Omental fat pad (tissue), 4 donors: Measurements from ENCODE around the gene MANSC1. TPM values are rescaled to one million over a fixed set of nuclear protein-coding genes. Genes with fewer than 3 reads are reported as not detected.

ENCODE experiments used
- ATAC-seq: fragments of 150-250 bp; one replicate; pipeline ENCODE4 v1.9.1; 2016; ENCODE audit warnings: mild to moderate bottlenecking, moderate library complexity; ENCODE audit not compliant: low FRiP score
- DNase-seq: peaks from one replicate; pipeline ENCODE4 v3.0.0-alpha.2; 2019; ENCODE audit warnings: low spot score
- CTCF ChIP-seq, 3 donors: fragments of 450-650 bp; IDR thresholded peaks; one replicate each; pipeline ENCODE4 v1.5.1; 2016 to 2017; ENCODE audit warnings: antibody characterized with exemption in 3 of 3, mild to moderate bottlenecking in 3 of 3, moderate library complexity in 2 of 3
- total RNA-seq, 4 donors: library from RNA; depleted of rRNA; stranded (reverse); fragments of >200 nt; gene quantifications; one replicate each; pipeline ENCODE4 v1.1.0, GENCODE V29; 2016

MANSC1 gene
- total RNA-seq, 4 donors from 2014 or later: 12.2 to 20.1 (median 14.5) TPM

DNA sequence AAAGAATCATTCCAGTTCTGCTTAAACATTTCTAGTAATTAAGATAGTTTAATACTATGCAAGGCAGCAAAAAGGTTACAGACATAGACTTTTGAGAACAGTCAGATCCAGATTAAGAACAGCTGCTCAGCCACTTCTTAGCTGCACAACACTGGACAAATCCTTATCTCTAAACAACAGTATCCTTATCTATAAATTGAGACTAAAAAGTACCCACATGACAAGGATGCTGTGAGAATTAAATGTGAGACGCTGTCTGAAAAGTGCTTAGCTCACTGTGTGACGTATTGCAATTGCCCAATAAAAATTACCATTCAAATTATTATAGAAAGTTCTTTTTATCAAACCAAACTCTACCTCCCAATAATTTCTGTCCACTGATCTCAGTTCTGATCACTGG, 42.4 kb upstream of the MANSC1 start:
- DNase-seq (no peak), ATAC-seq (no peak)
- no peak for TF ChIP-seq CTCF (IDR thresholded peaks at IDR 0.05)

- DNase-seq (no peak), ATAC-seq (peak; percentile 44)
- TF ChIP-seq CTCF (IDR thresholded peaks at IDR 0.05): no peak
Observed at GRCh38 chr12:12387501-12387900, 37.5 kb upstream of the MANSC1 start.

- ATAC-seq (no peak), DNase-seq (no peak)
- TF ChIP-seq CTCF (IDR thresholded peaks at IDR 0.05): no peak
Observed at GRCh38 chr12:12384571-12385340, 34.7 kb upstream of the MANSC1 start.

DNA sequence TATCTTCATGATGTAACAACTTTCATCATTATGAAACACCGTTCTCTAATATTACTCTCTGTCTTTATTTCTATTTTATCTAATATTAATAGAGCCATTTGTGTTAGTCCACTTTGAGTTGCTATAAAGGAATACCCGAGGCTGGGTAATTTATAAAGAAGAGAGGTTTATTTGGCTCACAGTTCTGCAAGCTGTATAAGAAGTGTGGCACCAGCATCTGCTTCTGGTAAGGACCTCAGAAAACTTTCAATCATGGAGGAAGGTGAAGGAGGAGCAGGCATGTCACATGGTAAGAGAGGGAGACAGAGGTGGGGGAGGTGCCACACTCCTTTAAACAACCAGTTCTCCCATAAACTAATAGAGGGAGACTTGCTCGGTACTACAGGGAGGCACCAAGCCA, 31.9 kb upstream of the MANSC1 start:
- no peak for DNase-seq
- ATAC-seq: no peak
- TF ChIP-seq CTCF (IDR thresholded peaks at IDR 0.05): no peak

DNA sequence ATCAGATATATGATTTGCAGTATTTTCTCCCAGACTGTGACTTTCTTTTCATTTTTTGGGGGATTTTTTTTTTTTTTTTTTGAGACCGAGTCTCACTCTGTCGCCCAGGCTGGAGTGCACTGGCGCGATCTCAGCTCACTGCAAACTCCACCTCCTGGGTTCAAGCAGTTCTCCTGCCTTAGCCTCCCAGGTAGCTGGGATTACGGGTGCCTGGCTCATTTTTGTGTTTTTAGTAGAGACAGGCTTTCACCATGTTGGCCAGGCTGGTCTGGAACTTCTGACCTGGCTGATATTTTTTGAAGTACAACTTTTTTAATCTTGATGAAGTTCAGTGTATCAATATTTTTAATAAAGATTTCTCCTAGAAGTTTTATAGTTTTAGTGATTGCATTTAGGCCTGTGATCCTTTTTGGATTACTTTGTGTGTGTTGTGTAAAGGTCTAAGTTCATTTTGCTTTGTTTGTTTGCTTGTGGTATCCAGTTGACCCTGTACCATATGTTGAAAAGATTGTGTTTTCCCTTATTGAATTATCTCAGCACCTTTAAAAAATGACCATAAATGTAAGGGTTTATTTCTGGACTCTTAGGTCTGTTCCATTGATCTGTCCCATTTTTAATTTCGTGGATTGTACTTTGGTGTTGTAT, 31.0 kb upstream of the MANSC1 start:
- ATAC-seq (no peak), DNase-seq (no peak)
- no peak for TF ChIP-seq CTCF (IDR thresholded peaks at IDR 0.05)

- TF ChIP-seq CTCF (IDR thresholded peaks at IDR 0.05): no peak
- ATAC-seq (no peak), DNase-seq (no peak)
Observed at GRCh38 chr12:12379831-12380730, 30.0 kb upstream of the MANSC1 start.
